HepG2 (cell line): Measurements from ENCODE around the gene HSD17B2. TPM values are rescaled to one million over a fixed set of nuclear protein-coding genes. Genes with fewer than 3 reads are reported as not detected.

Experiments
- ARHGAP35 ChIP-seq: sonication (generic); formaldehyde crosslinking; IDR thresholded peaks from 2 replicates; pipeline ENCODE4 v1.9.0; 2022; ENCODE audit warnings: mild to moderate bottlenecking, inconsistent platforms, moderate library complexity, missing genetic modification reagents, borderline replicate concordance
- CENPT ChIP-seq: sonication (generic); formaldehyde crosslinking; IDR thresholded peaks from 2 replicates; pipeline ENCODE4 v1.8.0; 2022; ENCODE audit warnings: low read depth, mild to moderate bottlenecking, moderate library complexity, missing genetic modification reagents
- HNF4G ChIP-seq, 2 experiments: sonication (generic) in 1 of 2; formaldehyde crosslinking in 1 of 2; IDR thresholded peaks; 2 replicates each; pipeline versions ENCODE4 v1.4.0 to v1.6.1; 2011 to 2020; ENCODE audit warnings: borderline replicate concordance in 2 of 2, low read depth in 2 of 2, mild to moderate bottlenecking in 2 of 2, low read length in 1 of 2, missing genetic modification reagents in 1 of 2, moderate library complexity in 1 of 2
- RFXANK ChIP-seq: IDR thresholded peaks from 2 replicates; pipeline ENCODE4 v1.6.1; 2016
- SIN3B ChIP-seq: fragments of 150-350 bp; IDR thresholded peaks from 2 replicates; pipeline ENCODE4 v1.6.1; 2014; ENCODE audit warnings: low read length
- SKI ChIP-seq: fragments of 450-650 bp; IDR thresholded peaks from one replicate; pipeline ENCODE4 v1.6.1; 2018; ENCODE audit warnings: mild to moderate bottlenecking; ENCODE audit not compliant: partially characterized antibody
- SNRNP70 ChIP-seq: fragments of 200-400 bp; formaldehyde crosslinking; IDR thresholded peaks from 2 replicates; pipeline ENCODE4 v1.6.1; 2017; ENCODE audit warnings: mild to moderate bottlenecking, low read depth, low read length, moderate library complexity
- SRSF4 ChIP-seq: fragments of 200-400 bp; formaldehyde crosslinking; IDR thresholded peaks from one replicate; pipeline ENCODE4 v1.6.1; 2018; ENCODE audit warnings: mild to moderate bottlenecking, low read depth, low read length, moderate library complexity; ENCODE audit not compliant: poor library complexity, severe bottlenecking
- XBP1 ChIP-seq: sonication (generic); formaldehyde crosslinking; IDR thresholded peaks from 2 replicates; pipeline ENCODE4 v1.5.0; 2020; ENCODE audit warnings: missing genetic modification reagents
- ZNF234 ChIP-seq: sonication (generic); formaldehyde crosslinking; conservative IDR thresholded peaks from 2 replicates; pipeline ENCODE4 v1.5.1; 2020; ENCODE audit warnings: mild to moderate bottlenecking, missing genetic modification reagents
- ZNF24 ChIP-seq: fragments of 450-650 bp; IDR thresholded peaks from 2 replicates; pipeline ENCODE4 v1.6.1; 2017; ENCODE audit warnings: antibody characterized with exemption, mild to moderate bottlenecking
- ZNF33A ChIP-seq: sonication (generic); formaldehyde crosslinking; IDR thresholded peaks from 2 replicates; pipeline ENCODE4 v1.5.1; 2020; ENCODE audit warnings: missing genetic modification reagents, mild to moderate bottlenecking, moderate library complexity, borderline replicate concordance
- ZNF567 ChIP-seq: sonication (generic); formaldehyde crosslinking; IDR thresholded peaks from 2 replicates; pipeline ENCODE4 v1.8.1; 2023; ENCODE audit warnings: mild to moderate bottlenecking, missing genetic modification reagents, borderline replicate concordance
- ZNF569 ChIP-seq: sonication (generic); formaldehyde crosslinking; IDR thresholded peaks from 2 replicates; pipeline ENCODE4 v1.5.0; 2020; ENCODE audit warnings: mild to moderate bottlenecking, missing genetic modification reagents, moderate library complexity, borderline replicate concordance
- ZNF570 ChIP-seq: sonication (generic); formaldehyde crosslinking; IDR thresholded peaks from 2 replicates; pipeline ENCODE4 v1.4.0; 2020; ENCODE audit warnings: mild to moderate bottlenecking, missing genetic modification reagents, borderline replicate concordance
- polyA plus RNA-seq, 8 experiments: library from polyadenylated mRNA; depleted of rRNA in 3 of 8; stranded (reverse) in 7 of 8; unstranded in 1 of 8; fragments of >200 nt; fragmentation: Illumina TruSeq in 4 of 8; extraction: Trizol in 4 of 8; gene quantifications; 2 replicates each; pipeline versions ENCODE4 v1.2.1 to v1.2.3, GENCODE V29; 2011 to 2016; ENCODE audit warnings: low read depth in 4 of 8, missing spikeins in 1 of 8, mixed read lengths in 1 of 8; ENCODE audit not compliant: insufficient read depth in 1 of 8
- total RNA-seq, 5 experiments: library from RNA; depleted of rRNA; stranded (reverse); fragments of >200 nt; fragmentation: Illumina TruSeq; extraction: Trizol; gene quantifications; 2 replicates each; pipeline ENCODE4 v1.2.3, GENCODE V29; 2016; ENCODE audit warnings: low read depth in 1 of 5
- TF ChIP-seq, protein P1 (sequence below): IDR thresholded peaks from 2 replicates; pipeline ENCODE4 v1.6.1; 2016; ENCODE audit warnings: low read depth
- TF ChIP-seq, protein P2 (sequence below): sonication (generic); formaldehyde crosslinking; IDR thresholded peaks from 2 replicates; pipeline ENCODE4 v1.5.0; 2020; ENCODE audit warnings: missing genetic modification reagents
- TF ChIP-seq, protein P3 (sequence below): sonication (generic); formaldehyde crosslinking; conservative IDR thresholded peaks from 2 replicates; pipeline ENCODE4 v1.5.0; 2020; ENCODE audit warnings: missing genetic modification reagents
- TF ChIP-seq, protein P4 (sequence below): sonication (generic); formaldehyde crosslinking; IDR thresholded peaks from 2 replicates; pipeline ENCODE4 v1.4.0; 2020; ENCODE audit warnings: missing genetic modification reagents, borderline replicate concordance
- TF ChIP-seq, protein P5 (sequence below): sonication (generic); formaldehyde crosslinking; IDR thresholded peaks from 2 replicates; pipeline ENCODE4 v1.4.0; 2020; ENCODE audit warnings: mild to moderate bottlenecking, missing genetic modification reagents

Gene HSD17B2
- total and polyA plus RNA-seq, 2 of the 13 experiments (the other 11 are each of a cell fraction or from before 2014, with no cell fraction given): 26.3 to 69.3 TPM

DNA sequence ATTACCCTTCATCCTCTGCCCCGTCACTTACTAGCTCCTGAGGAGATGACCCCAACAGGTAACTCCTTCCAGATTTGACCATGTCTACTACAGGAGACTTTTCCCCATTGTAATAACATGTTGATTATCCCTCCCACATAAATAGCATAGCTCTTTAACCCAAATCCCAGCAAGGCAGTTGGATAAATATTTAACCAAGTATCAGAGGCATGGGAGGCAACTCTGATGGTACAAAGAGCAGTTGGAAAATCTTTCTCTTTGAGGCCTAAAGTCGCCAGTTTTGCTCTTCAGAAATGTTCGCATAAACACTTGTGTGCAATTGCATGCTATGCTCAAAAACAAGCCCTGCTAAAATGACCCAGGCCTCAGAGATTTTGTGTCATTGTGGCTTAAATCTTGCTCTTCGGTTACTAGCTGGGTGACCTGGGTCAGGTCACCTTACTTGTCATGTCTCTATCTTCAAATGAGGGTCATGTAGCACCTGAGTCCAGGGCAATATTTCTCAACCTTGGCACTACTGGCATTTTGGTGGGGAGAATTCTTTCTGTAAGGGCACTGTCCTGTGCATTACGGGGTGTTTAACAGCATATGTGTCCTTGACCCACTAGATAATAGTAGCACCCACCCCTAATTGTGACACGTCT, 48.8 kb downstream of the HSD17B2 start (continued):
- TF ChIP-seq CENPT: no peak
- TF ChIP-seq, protein P1, sequence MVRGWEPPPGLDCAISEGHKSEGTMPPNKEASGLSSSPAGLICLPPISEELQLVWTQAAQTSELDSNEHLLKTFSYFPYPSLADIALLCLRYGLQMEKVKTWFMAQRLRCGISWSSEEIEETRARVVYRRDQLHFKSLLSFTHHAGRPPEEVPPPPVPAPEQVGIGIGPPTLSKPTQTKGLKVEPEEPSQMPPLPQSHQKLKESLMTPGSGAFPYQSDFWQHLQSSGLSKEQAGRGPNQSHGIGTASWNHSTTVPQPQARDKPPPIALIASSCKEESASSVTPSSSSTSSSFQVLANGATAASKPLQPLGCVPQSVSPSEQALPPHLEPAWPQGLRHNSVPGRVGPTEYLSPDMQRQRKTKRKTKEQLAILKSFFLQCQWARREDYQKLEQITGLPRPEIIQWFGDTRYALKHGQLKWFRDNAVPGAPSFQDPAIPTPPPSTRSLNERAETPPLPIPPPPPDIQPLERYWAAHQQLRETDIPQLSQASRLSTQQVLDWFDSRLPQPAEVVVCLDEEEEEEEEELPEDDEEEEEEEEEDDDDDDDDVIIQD (CRISPR knock-in tag): peak; percentile 53
- TF ChIP-seq RFXANK (CRISPR knock-in tag): no peak
- TF ChIP-seq, protein P2, sequence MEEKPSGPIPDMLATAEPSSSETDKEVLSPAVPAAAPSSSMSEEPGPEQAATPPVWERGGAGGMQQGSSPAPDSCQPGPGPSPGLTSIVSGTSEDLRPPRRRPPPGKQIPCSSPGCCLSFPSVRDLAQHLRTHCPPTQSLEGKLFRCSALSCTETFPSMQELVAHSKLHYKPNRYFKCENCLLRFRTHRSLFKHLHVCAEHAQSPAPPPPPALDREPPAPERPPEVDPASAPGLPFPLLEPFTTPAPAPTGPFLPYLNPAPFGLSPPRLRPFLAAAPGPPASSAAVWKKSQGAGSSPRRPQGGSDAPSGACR: 0 out of 2 replicates have a peak, but pooled peaks have one; percentile 37
- no peak for TF ChIP-seq SIN3B
- TF ChIP-seq HNF4G (IDR thresholded peaks at IDR 0.05; ENCODE audit: borderline replicate concordance, low read depth, low read length): peak; percentile 43; the same call in 1 of the 2 replicates
- no peak for TF ChIP-seq HNF4G (CRISPR knock-in tag; IDR thresholded peaks at IDR 0.05; ENCODE audit: borderline replicate concordance, low read depth)
- no peak for TF ChIP-seq ZNF570 (CRISPR knock-in tag)
- TF ChIP-seq XBP1: 0 out of 2 replicates have a peak, but pooled peaks have one; percentile 38
- TF ChIP-seq ZNF24: no peak
- no peak for TF ChIP-seq ZNF567 (CRISPR knock-in tag)
- no peak for TF ChIP-seq ZNF234 (CRISPR knock-in tag)
- TF ChIP-seq SNRNP70: no peak
- TF ChIP-seq, protein P3, sequence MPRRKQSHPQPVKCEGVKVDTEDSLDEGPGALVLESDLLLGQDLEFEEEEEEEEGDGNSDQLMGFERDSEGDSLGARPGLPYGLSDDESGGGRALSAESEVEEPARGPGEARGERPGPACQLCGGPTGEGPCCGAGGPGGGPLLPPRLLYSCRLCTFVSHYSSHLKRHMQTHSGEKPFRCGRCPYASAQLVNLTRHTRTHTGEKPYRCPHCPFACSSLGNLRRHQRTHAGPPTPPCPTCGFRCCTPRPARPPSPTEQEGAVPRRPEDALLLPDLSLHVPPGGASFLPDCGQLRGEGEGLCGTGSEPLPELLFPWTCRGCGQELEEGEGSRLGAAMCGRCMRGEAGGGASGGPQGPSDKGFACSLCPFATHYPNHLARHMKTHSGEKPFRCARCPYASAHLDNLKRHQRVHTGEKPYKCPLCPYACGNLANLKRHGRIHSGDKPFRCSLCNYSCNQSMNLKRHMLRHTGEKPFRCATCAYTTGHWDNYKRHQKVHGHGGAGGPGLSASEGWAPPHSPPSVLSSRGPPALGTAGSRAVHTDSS (CRISPR knock-in tag): no peak
- TF ChIP-seq, protein P4, sequence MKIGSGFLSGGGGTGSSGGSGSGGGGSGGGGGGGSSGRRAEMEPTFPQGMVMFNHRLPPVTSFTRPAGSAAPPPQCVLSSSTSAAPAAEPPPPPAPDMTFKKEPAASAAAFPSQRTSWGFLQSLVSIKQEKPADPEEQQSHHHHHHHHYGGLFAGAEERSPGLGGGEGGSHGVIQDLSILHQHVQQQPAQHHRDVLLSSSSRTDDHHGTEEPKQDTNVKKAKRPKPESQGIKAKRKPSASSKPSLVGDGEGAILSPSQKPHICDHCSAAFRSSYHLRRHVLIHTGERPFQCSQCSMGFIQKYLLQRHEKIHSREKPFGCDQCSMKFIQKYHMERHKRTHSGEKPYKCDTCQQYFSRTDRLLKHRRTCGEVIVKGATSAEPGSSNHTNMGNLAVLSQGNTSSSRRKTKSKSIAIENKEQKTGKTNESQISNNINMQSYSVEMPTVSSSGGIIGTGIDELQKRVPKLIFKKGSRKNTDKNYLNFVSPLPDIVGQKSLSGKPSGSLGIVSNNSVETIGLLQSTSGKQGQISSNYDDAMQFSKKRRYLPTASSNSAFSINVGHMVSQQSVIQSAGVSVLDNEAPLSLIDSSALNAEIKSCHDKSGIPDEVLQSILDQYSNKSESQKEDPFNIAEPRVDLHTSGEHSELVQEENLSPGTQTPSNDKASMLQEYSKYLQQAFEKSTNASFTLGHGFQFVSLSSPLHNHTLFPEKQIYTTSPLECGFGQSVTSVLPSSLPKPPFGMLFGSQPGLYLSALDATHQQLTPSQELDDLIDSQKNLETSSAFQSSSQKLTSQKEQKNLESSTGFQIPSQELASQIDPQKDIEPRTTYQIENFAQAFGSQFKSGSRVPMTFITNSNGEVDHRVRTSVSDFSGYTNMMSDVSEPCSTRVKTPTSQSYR: no peak
- 0 out of 2 replicates have a peak, but pooled peaks have one; percentile 27 for TF ChIP-seq ARHGAP35 (CRISPR knock-in tag)
- TF ChIP-seq ZNF33A: no peak
- TF ChIP-seq SKI: peak; percentile 48
- no peak for TF ChIP-seq ZNF569
- no peak for TF ChIP-seq SRSF4
- TF ChIP-seq, protein P5, sequence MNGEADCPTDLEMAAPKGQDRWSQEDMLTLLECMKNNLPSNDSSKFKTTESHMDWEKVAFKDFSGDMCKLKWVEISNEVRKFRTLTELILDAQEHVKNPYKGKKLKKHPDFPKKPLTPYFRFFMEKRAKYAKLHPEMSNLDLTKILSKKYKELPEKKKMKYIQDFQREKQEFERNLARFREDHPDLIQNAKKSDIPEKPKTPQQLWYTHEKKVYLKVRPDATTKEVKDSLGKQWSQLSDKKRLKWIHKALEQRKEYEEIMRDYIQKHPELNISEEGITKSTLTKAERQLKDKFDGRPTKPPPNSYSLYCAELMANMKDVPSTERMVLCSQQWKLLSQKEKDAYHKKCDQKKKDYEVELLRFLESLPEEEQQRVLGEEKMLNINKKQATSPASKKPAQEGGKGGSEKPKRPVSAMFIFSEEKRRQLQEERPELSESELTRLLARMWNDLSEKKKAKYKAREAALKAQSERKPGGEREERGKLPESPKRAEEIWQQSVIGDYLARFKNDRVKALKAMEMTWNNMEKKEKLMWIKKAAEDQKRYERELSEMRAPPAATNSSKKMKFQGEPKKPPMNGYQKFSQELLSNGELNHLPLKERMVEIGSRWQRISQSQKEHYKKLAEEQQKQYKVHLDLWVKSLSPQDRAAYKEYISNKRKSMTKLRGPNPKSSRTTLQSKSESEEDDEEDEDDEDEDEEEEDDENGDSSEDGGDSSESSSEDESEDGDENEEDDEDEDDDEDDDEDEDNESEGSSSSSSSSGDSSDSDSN (CRISPR knock-in tag): no peak
